ENCODE data around the gene NUDT8.

GRCh38 chr11:67581469-67581868 is 48.3 kb downstream of the NUDT8 start:
- no peak for TF ChIP-seq CTCF (IDR thresholded peaks at IDR 0.05)
- no peak for TF ChIP-seq POLR2AphosphoS2 (conservative IDR thresholded peaks at IDR 0.05; ENCODE audit: low read length)
- no peak for TF ChIP-seq MAX (IDR thresholded peaks at IDR 0.05)
- no peak for TF ChIP-seq POLR2A (IDR thresholded peaks at IDR 0.05; ENCODE audit: low read length)

Data from A549 (cell line).